ENCODE measurements around the gene MAP4K5. TPM values are rescaled to one million over a fixed set of nuclear protein-coding genes. Genes with fewer than 3 reads are reported as not detected.

Gene MAP4K5
- total RNA-seq, 1 donor from 2014 or later: 123 TPM

- DNase-seq (ENCODE audit: extremely low spot score, unreplicated experiment): no peak
- Mint-ChIP-seq H3K9me3 (ENCODE audit: unreplicated experiment) (no peaks in the 10 kb centered on the region), H3K4me1 (ENCODE audit: unreplicated experiment) (peaks cover 68% of the 10 kb centered on the region), H3K4me3 (ENCODE audit: unreplicated experiment) (no peak overlapping the region), H3K27me3 (ENCODE audit: unreplicated experiment) (no peaks in the 10 kb centered on the region), H3K27ac (ENCODE audit: unreplicated experiment) (peak overlapping the region; percentile 54), H3K36me3 (ENCODE audit: unreplicated experiment) (no peaks in the 10 kb centered on the region)
- TF ChIP-seq, protein P1, sequence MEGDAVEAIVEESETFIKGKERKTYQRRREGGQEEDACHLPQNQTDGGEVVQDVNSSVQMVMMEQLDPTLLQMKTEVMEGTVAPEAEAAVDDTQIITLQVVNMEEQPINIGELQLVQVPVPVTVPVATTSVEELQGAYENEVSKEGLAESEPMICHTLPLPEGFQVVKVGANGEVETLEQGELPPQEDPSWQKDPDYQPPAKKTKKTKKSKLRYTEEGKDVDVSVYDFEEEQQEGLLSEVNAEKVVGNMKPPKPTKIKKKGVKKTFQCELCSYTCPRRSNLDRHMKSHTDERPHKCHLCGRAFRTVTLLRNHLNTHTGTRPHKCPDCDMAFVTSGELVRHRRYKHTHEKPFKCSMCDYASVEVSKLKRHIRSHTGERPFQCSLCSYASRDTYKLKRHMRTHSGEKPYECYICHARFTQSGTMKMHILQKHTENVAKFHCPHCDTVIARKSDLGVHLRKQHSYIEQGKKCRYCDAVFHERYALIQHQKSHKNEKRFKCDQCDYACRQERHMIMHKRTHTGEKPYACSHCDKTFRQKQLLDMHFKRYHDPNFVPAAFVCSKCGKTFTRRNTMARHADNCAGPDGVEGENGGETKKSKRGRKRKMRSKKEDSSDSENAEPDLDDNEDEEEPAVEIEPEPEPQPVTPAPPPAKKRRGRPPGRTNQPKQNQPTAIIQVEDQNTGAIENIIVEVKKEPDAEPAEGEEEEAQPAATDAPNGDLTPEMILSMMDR (IDR thresholded peaks at IDR 0.05): peak; percentile 13
Measured at GRCh38 chr14:50399251-50400032, 132.9 kb downstream of the MAP4K5 start.

GRCh38 chr14:50398189-50398580 lies 134.2 kb downstream of the MAP4K5 start:
- H3K27me3 Mint-ChIP-seq (ENCODE audit: unreplicated experiment): no peaks in the 10 kb centered on the region
- peaks cover 62% of the 10 kb centered on the region for H3K4me1 Mint-ChIP-seq (ENCODE audit: unreplicated experiment)
- TF ChIP-seq, protein P1 (IDR thresholded peaks at IDR 0.05): no peak
- no peak for DNase-seq (ENCODE audit: extremely low spot score, unreplicated experiment)
- peak overlapping the region; percentile 40 for H3K27ac Mint-ChIP-seq (ENCODE audit: unreplicated experiment)
- no peaks in the 10 kb centered on the region for H3K9me3 Mint-ChIP-seq (ENCODE audit: unreplicated experiment)
- H3K36me3 Mint-ChIP-seq (ENCODE audit: unreplicated experiment): no peaks in the 10 kb centered on the region
- H3K4me3 Mint-ChIP-seq (ENCODE audit: unreplicated experiment): no peak overlapping the region

DNA sequence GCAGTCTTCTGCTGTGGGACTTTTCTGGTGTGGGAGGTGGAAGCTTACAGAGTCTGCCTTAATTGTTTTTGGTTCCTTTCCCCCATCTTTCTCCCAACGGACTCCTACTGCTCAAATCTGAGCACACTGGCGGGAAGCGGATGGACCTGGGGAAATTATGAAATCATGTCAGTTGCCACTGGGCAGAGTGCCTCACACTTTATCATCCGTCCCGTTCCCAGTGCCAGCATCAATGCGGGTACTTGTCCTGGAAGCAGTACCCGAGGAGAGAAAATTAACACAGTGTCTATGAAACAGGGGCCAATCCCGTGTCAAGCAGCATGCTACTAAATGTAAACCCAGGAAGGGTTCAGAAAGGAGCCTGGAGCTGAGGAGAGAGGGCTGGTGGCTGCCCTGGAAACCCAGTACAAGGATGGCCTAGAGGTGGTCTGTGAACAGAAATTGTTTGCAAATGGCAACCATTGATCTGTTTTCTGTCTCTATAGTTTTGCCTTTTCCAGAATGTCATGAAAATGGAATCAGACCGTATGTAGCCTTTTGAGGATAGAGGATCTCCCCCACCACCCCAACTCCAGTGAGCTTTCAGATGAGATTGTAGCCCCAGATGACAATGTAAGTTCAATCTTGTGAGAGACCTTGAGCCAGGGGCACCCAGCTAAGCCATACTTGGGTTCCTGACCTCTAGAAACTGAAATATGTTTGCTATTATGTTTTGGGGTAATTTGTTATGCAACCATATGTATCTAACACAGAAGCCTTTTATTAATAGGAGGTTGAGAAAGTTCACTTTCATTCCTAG lies 134.8 kb downstream of the MAP4K5 start:
- Mint-ChIP-seq H3K4me3 (ENCODE audit: unreplicated experiment) (peak overlapping the region; percentile 83), H3K9me3 (ENCODE audit: unreplicated experiment) (no peaks in the 10 kb centered on the region), H3K36me3 (ENCODE audit: unreplicated experiment) (peaks cover 5% of the 10 kb centered on the region), H3K27me3 (ENCODE audit: unreplicated experiment) (no peaks in the 10 kb centered on the region), H3K4me1 (ENCODE audit: unreplicated experiment) (peaks cover 57% of the 10 kb centered on the region), H3K27ac (ENCODE audit: unreplicated experiment) (peak overlapping the region; percentile 84)
- TF ChIP-seq, protein P1 (IDR thresholded peaks at IDR 0.05): no peak
- no peak for DNase-seq (ENCODE audit: extremely low spot score, unreplicated experiment)

DNA sequence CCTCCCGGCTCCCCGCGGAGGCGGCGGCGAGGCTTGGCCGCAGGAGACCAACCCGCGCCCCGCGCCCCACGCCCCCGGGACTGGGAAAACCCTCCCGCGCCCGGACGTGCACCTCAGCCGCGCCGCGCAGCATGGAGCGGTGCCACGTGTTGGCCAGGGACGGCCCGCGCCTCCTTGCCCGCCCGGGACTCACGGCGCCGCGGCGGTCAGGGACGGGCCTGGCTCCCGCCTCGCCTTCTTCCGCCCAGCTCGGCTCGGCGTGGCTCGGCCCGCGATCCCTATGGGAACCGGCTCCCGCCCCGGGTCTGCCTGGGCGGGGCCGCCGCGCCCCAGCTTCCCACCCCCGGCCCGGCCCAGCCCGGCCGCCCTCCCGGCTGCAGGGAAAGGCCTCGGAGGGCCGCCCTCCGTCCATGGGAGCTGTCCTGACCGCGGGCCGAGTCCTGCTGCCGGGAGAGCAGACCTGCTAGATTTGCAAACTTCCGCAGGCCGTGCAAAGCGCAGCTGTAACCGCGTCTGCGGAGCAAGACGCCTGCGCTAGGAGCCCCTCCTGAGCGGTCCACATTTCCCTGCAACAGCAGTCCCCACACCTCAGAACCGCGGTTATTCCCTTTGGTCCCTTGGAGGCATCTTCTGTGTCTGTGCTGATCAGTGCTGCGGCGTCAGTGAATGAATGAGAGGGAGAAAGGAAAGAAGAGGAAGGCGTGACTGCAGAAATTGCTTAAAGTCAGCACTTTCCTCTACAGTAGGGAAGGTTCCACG lies 135.6 kb downstream of the MAP4K5 start, which contains the start of gene CDKL1:
TSS of gene CDKL1 (minus strand) at position 251 of the 759 bp plus-strand sequence. CDS start 1,013 bp downstream, outside the sequence.
- H3K27ac Mint-ChIP-seq (ENCODE audit: unreplicated experiment): peak within 1 kb of the TSS; percentile 93
- no peaks in the 10 kb centered on the region for H3K9me3 Mint-ChIP-seq (ENCODE audit: unreplicated experiment)
- no peaks in the 10 kb centered on the region for H3K27me3 Mint-ChIP-seq (ENCODE audit: unreplicated experiment)
- H3K4me1 Mint-ChIP-seq (ENCODE audit: unreplicated experiment): peaks cover 57% of the 10 kb centered on the region
- TF ChIP-seq, protein P1 (IDR thresholded peaks at IDR 0.05): no peak
- DNase-seq (ENCODE audit: extremely low spot score, unreplicated experiment): peak; percentile 88
- H3K36me3 Mint-ChIP-seq (ENCODE audit: unreplicated experiment): peaks cover 8% of the 10 kb centered on the region
- H3K4me3 Mint-ChIP-seq (ENCODE audit: unreplicated experiment): peak within 1 kb of the TSS; percentile 83

All from osteocyte (in vitro differentiated cells).